ENCODE measurements around the gene MIAT. TPM values are rescaled to one million over a fixed set of nuclear protein-coding genes. Genes with fewer than 3 reads are reported as not detected.

Gene MIAT
- total and polyA plus RNA-seq, 2 experiments from 2014 or later = 0.51 to 1.00 TPM

DNA sequence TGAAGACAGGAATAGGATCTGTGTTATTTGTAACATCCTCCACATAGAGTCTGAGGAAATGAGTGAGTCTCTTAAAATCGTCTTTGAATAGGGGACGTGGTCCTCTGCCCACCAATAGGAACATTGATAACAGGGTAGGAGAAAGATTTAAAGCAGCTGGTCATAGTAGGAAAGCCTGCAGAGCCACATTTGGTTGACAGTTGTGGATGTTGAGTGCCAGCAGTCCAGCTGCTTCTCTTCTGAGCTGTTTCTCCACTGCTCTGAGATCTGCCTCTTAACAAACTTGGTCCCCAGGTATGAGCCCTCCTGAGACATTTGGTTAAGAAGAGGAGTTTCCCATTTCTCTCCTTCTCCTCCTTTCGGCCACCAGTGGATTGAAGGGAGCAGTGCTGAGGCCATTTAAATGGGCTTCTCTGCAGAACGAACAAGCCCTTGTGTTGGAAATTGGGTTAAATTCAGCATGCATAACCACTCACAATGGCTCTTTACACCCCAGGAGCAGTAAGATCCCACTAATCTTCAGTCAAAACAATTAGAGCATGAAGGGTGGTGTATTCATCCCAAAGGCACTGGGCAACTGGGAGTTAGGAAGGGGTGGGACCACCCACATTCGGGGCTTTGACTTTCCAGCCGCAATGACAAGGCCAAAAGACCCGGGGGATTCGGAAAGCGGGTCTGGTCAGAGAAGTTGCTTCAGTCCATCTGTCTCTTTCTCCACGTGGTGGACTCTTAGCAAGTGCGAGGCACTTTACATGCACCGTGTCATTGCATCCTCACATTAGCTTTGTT, 32.3 kb downstream of the MIAT start:
- Histone ChIP-seq H3K79me2 (no peaks in the 10 kb centered on the region), H4K20me1 (ENCODE audit: insufficient read depth, poor library complexity, severe bottlenecking) (no peaks in the 10 kb centered on the region), H3K27me3 (no peaks in the 10 kb centered on the region), H3K36me3 (replicated peaks; ENCODE audit: insufficient read depth, low read depth) (no peaks in the 10 kb centered on the region), H3K9me2 (replicated peaks; ENCODE audit: insufficient read depth) (no peaks in the 10 kb centered on the region), H3K9me3 (ENCODE audit: low read depth) (no peaks in the 10 kb centered on the region), H3K4me3 (no peak overlapping the region), H3K27ac (no peak overlapping the region), H3K4me1 (ENCODE audit: insufficient read depth) (no peaks in the 10 kb centered on the region), H3K4me2 (no peak overlapping the region), H2AFZ (no peak overlapping the region)
- 69% methylated on average over 12 of the region's 12 CpGs for WGBS (ENCODE audit: low lambda C conversion rate, missing lambda C conversion rate)
- TF ChIP-seq, protein P1, sequence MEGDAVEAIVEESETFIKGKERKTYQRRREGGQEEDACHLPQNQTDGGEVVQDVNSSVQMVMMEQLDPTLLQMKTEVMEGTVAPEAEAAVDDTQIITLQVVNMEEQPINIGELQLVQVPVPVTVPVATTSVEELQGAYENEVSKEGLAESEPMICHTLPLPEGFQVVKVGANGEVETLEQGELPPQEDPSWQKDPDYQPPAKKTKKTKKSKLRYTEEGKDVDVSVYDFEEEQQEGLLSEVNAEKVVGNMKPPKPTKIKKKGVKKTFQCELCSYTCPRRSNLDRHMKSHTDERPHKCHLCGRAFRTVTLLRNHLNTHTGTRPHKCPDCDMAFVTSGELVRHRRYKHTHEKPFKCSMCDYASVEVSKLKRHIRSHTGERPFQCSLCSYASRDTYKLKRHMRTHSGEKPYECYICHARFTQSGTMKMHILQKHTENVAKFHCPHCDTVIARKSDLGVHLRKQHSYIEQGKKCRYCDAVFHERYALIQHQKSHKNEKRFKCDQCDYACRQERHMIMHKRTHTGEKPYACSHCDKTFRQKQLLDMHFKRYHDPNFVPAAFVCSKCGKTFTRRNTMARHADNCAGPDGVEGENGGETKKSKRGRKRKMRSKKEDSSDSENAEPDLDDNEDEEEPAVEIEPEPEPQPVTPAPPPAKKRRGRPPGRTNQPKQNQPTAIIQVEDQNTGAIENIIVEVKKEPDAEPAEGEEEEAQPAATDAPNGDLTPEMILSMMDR (IDR thresholded peaks at IDR 0.05; ENCODE audit: poor library complexity) = no peak
- no peak for DNase-seq (ENCODE audit: low spot score)

DNA sequence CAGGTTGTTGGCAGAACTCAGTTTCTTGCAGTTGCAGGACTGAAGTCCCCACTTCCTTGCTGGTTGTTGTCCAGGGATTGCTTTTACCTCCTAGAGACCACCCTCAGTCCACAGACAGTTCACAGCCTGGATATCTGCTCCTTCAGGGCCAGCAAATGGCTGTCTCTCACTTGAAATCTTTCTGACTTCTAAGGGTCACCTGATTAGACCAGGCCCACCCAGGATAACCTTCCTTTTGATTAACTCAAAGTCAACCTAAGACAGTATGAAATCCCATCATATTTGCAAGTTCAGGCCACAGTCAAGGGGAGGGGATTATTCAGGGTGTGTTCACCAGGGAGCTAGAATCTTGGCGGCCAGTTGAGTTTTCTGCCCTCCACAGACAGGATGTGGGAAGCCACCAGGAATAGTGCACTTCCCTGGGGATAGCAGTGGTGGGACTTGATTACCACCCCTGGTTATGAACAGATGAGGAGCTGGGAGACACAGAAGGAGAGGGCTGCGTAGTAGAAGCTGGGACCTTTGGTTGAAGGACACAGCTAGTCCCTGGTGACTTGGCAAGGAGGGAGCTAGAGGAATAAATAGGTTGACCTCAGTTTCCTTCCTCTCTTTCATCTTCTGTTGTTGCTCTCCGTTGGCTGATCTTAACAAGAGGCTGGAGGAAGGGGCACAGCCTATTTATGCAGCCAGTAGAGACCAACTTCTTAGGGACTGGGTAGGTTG, 33.4 kb downstream of the MIAT start:
- H3K4me1 ChIP-seq (ENCODE audit: insufficient read depth) = no peaks in the 10 kb centered on the region
- no peaks in the 10 kb centered on the region for H3K9me3 ChIP-seq (ENCODE audit: low read depth)
- no peaks in the 10 kb centered on the region for H3K9me2 ChIP-seq (replicated peaks; ENCODE audit: insufficient read depth)
- no peaks in the 10 kb centered on the region for H3K27me3 ChIP-seq
- no peak overlapping the region for H2AFZ ChIP-seq
- no peak overlapping the region for H3K4me3 ChIP-seq
- no peaks in the 10 kb centered on the region for H3K79me2 ChIP-seq
- WGBS (ENCODE audit: low lambda C conversion rate, missing lambda C conversion rate) = 100% methylated on average over 3 of the region's 3 CpGs
- no peaks in the 10 kb centered on the region for H4K20me1 ChIP-seq (ENCODE audit: insufficient read depth, poor library complexity, severe bottlenecking)
- no peak overlapping the region for H3K27ac ChIP-seq
- H3K36me3 ChIP-seq (replicated peaks; ENCODE audit: insufficient read depth, low read depth) = no peaks in the 10 kb centered on the region
- TF ChIP-seq, protein P1 (IDR thresholded peaks at IDR 0.05; ENCODE audit: poor library complexity) = no peak
- no peak for TF ChIP-seq EZH2phosphoT487 (IDR thresholded peaks at IDR 0.05; ENCODE audit: low read depth, severe bottlenecking, unreplicated experiment)
- no peak for TF ChIP-seq EZH2 (IDR thresholded peaks at IDR 0.05; ENCODE audit: borderline replicate concordance)
- H3K4me2 ChIP-seq = no peak overlapping the region
- DNase-seq (ENCODE audit: low spot score) = no peak

DNA sequence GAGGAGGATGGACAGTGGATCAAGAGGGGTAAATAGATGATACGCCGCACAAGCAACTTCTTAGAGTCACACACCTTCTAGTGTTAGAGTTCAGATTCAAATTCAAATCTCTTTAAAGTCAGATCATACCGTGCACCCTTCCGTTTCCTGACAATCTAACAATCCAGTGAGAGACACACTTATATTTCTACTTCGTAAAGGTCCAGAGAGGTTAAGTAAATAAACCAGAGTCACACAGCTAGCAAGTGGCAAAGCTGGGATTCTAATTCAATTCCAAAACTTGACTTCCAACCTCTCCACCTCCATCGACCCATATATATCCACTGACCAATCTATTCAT, 34.0 kb downstream of the MIAT start:
- no peak for DNase-seq (ENCODE audit: low spot score)
- no peaks in the 10 kb centered on the region for H3K79me2 ChIP-seq
- H3K36me3 ChIP-seq (replicated peaks; ENCODE audit: insufficient read depth, low read depth) = no peaks in the 10 kb centered on the region
- no peak overlapping the region for H2AFZ ChIP-seq
- H3K27ac ChIP-seq = no peak overlapping the region
- 80% methylated on average over 6 of the region's 6 CpGs for WGBS (ENCODE audit: low lambda C conversion rate, missing lambda C conversion rate)
- H3K4me2 ChIP-seq = no peak overlapping the region
- no peaks in the 10 kb centered on the region for H3K27me3 ChIP-seq
- no peaks in the 10 kb centered on the region for H3K9me3 ChIP-seq (ENCODE audit: low read depth)
- no peaks in the 10 kb centered on the region for H3K9me2 ChIP-seq (replicated peaks; ENCODE audit: insufficient read depth)
- no peaks in the 10 kb centered on the region for H3K4me1 ChIP-seq (ENCODE audit: insufficient read depth)
- no peaks in the 10 kb centered on the region for H4K20me1 ChIP-seq (ENCODE audit: insufficient read depth, poor library complexity, severe bottlenecking)
- TF ChIP-seq, protein P1 (IDR thresholded peaks at IDR 0.05; ENCODE audit: poor library complexity) = no peak
- TF ChIP-seq EZH2 (IDR thresholded peaks at IDR 0.05; ENCODE audit: borderline replicate concordance) (no peak), EZH2phosphoT487 (IDR thresholded peaks at IDR 0.05; ENCODE audit: low read depth, severe bottlenecking, unreplicated experiment) (no peak)
- no peak overlapping the region for H3K4me3 ChIP-seq
